Naive thymus-derived CD8-positive, alpha-beta T cell (primary cell): ENCODE data around the gene NSDHL. TPM values are rescaled to one million over a fixed set of nuclear protein-coding genes. Genes with fewer than 3 reads are reported as not detected.

ENCODE experiments used
- ATAC-seq, 2 donors: fragments of 150-1000 bp; cut with Tn5 transposase in 1 of 2; sonication (Bioruptor Pico), chemical (Tn5 transposase) in 1 of 2; 1 replicate in 1 of 2; 2 replicates in 1 of 2; pipeline ENCODE4 v1.10.0; 2021; ENCODE audit warnings: mild to moderate bottlenecking in 2 of 2, moderate library complexity in 2 of 2
- POLR2A ChIA-PET: fragments of 350-600 bp; sonication (Branson Sonifier 250); formaldehyde crosslinking; loops from one replicate; lab custom pipeline; 2021; ENCODE audit warnings: antibody characterized with exemption; lab: Charles Lee
- DNase-seq, 10 donors: peaks; one replicate each; pipeline versions ENCODE4 v3.0.0 to v3.0.0-alpha.2; 2020 to 2022
- H3K27ac Mint-ChIP-seq, 10 donors: one replicate each; pipeline ENCODE4 v1.8.0; 2020 to 2022; ENCODE audit warnings: mild to moderate bottlenecking in 10 of 10, mixed read lengths in 10 of 10, moderate library complexity in 4 of 10, inconsistent platforms in 1 of 10
- H3K27me3 Mint-ChIP-seq, 5 donors: one replicate each; pipeline ENCODE4 v1.8.0; 2021 to 2022; ENCODE audit warnings: mixed read lengths in 5 of 5
- H3K36me3 Mint-ChIP-seq, 3 donors: one replicate each; pipeline ENCODE4 v1.8.0; 2020 to 2022; ENCODE audit warnings: mixed read lengths in 3 of 3, mild to moderate bottlenecking in 2 of 3, inconsistent platforms in 1 of 3
- H3K4me1 Mint-ChIP-seq, 4 donors: one replicate each; pipeline ENCODE4 v1.8.0; 2021 to 2022; ENCODE audit warnings: mixed read lengths in 4 of 4
- H3K4me3 Mint-ChIP-seq, 10 donors: one replicate each; pipeline ENCODE4 v1.8.0; 2020 to 2022; ENCODE audit warnings: mild to moderate bottlenecking in 10 of 10, mixed read lengths in 10 of 10, moderate library complexity in 6 of 10, inconsistent platforms in 1 of 10
- H3K9me3 Mint-ChIP-seq, 9 donors: one replicate each; pipeline ENCODE4 v1.8.0; 2020 to 2022; ENCODE audit warnings: mixed read lengths in 9 of 9, mild to moderate bottlenecking in 3 of 9, inconsistent platforms in 1 of 9, moderate library complexity in 1 of 9
- polyA plus RNA-seq, 3 donors: library from polyadenylated mRNA; unstranded; fragments of 300-500 nt; fragmentation: Illumina TruSeq; gene quantifications; one replicate each; pipeline ENCODE4 v1.2.3, GENCODE V29; 2021
- total RNA-seq, 8 experiments: library from RNA in 2 of 8; stranded (reverse) in 2 of 8; gene quantifications; one replicate each; pipeline ENCODE4 v1.2.3 and lab custom pipeline; 2021 to 2026

The NSDHL gene
- total and polyA plus RNA-seq, 5 experiments from 2014 or later = 6.8 to 13.0 (median 10.5) TPM

DNA sequence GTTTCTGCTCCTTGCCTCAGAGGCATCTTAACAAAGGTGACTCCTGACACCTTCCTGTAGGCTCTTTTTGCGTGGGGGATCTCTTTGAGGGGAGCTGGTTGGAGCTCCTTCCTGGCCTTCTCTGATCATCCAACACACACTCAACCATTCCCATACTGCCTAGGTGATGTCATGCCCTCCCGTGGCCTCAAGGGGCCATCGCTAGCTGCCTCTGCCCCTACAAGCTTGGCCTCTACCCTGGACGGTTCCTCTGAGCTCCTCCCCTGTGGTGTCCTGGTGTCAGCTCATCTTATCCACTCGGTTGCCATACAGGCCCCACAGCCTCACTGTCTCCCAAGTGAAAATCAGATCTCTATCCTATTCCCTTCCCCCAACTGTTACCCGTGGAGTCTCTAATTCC, 53.3 kb downstream of the NSDHL start:
- H3K4me1 Mint-ChIP-seq = no peaks in the 10 kb centered on the region
- peaks cover 0 to 11% (median 0%) of the 10 kb centered on the region in 5 donors for H3K27me3 Mint-ChIP-seq
- H3K27ac Mint-ChIP-seq = no peak overlapping the region
- no peak for DNase-seq
- no peak overlapping the region for H3K4me3 Mint-ChIP-seq
- POLR2A ChIA-PET = no interaction called here
- ATAC-seq = no peak
- no peaks in the 10 kb centered on the region for H3K36me3 Mint-ChIP-seq
- H3K9me3 Mint-ChIP-seq = peaks cover 0 to 2% (median 0%) of the 10 kb centered on the region in 9 donors

DNA sequence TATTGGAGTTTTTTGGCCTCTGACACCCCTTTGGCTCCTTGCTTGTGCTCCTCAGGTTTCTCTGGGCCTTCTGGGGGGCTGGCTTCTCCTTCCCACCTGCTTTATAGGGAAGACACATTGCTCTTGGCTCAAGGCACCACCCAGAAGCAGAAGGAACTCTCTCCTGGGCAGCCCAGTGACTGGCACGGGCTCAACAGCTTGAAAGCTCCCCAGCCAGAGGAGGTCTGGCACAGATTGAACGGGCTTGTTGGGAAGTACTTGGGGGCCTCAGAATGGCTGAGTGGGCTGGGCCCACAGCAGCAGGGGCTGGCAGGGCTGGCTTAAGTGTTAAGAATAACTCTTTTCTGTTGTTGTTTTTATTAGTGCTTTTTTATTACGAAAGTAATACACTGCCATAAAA, 55.9 kb downstream of the NSDHL start:
- peak overlapping the region in 1 of 10 donors; percentile 40 for H3K27ac Mint-ChIP-seq
- no peaks in the 10 kb centered on the region for H3K4me1 Mint-ChIP-seq
- no peak overlapping the region for H3K4me3 Mint-ChIP-seq
- POLR2A ChIA-PET = no interaction called here
- H3K9me3 Mint-ChIP-seq = peaks cover 0 to 2% (median 0%) of the 10 kb centered on the region in 9 donors
- H3K27me3 Mint-ChIP-seq = peaks cover 11 to 33% (median 22%) of the 10 kb centered on the region in 5 donors
- DNase-seq (no peak), ATAC-seq (no peak)
- H3K36me3 Mint-ChIP-seq = no peaks in the 10 kb centered on the region

DNA sequence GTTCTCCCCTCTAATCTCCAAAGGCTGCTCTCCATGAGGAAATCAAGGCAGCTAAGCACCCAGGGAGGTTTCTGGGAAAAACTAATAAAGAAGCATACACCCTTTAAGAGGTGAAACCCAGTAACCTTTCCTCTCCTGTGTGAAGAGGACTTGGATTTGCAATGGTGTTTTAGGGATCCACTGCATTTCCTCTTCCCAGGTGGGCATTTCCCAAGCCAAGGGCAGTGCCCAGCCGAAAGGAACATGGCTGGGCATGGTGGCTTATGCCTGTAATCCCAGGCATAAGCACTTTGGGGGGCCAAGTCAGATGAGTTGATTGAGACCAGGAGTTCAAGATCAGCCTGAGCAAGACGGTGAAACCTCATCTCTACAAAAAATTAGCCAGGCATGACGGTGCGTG, 61.6 kb downstream of the NSDHL start:
- Mint-ChIP-seq H3K9me3 (no peaks in the 10 kb centered on the region), H3K4me3 (no peak overlapping the region)
- POLR2A ChIA-PET = no interaction called here

GRCh38 chrX:152892999-152893891, 62.4 kb downstream of the NSDHL start:
- H3K27ac Mint-ChIP-seq = peak overlapping the region in 1 of 10 donors; percentile 91
- POLR2A ChIA-PET = no interaction called here

More for the DNA sequence above, 61.6 kb downstream of the NSDHL start:
- Mint-ChIP-seq H3K36me3 (peaks cover 0 to 3% (median 0%) of the 10 kb centered on the region in 3 donors), H3K27ac (peak overlapping the region in 1 of 10 donors; percentile 91), H3K4me1 (peaks cover 0 to 5% (median 0%) of the 10 kb centered on the region in 4 donors), H3K27me3 (peaks cover 16 to 49% (median 37%) of the 10 kb centered on the region in 5 donors)
- DNase-seq (no peak), ATAC-seq (no peak)

GRCh38 chrX:152893980-152894610, 63.2 kb downstream of the NSDHL start:
- H3K27me3 Mint-ChIP-seq = peaks cover 16 to 55% (median 35%) of the 10 kb centered on the region in 5 donors
- H3K4me1 Mint-ChIP-seq = peaks cover 0 to 5% (median 0%) of the 10 kb centered on the region in 4 donors
- POLR2A ChIA-PET = no interaction called here
- H3K9me3 Mint-ChIP-seq = no peaks in the 10 kb centered on the region
- peaks cover 0 to 3% (median 0%) of the 10 kb centered on the region in 3 donors for H3K36me3 Mint-ChIP-seq
- no peak overlapping the region for H3K27ac Mint-ChIP-seq
- H3K4me3 Mint-ChIP-seq = no peak overlapping the region
- ATAC-seq (no peak), DNase-seq (no peak)

More at GRCh38 chrX:152892999-152893891, 62.4 kb downstream of the NSDHL start:
- Mint-ChIP-seq H3K4me3 (no peak overlapping the region), H3K9me3 (no peaks in the 10 kb centered on the region), H3K36me3 (peaks cover 0 to 3% (median 0%) of the 10 kb centered on the region in 3 donors), H3K27me3 (peaks cover 16 to 50% (median 35%) of the 10 kb centered on the region in 5 donors), H3K4me1 (peaks cover 0 to 5% (median 0%) of the 10 kb centered on the region in 4 donors)
- ATAC-seq = no peak
- no peak for DNase-seq

- Mint-ChIP-seq H3K4me3 (no peak overlapping the region), H3K4me1 (peaks cover 0 to 5% (median 0%) of the 10 kb centered on the region in 4 donors), H3K27me3 (peaks cover 16 to 47% (median 28%) of the 10 kb centered on the region in 5 donors), H3K36me3 (peaks cover 0 to 3% (median 0%) of the 10 kb centered on the region in 3 donors), H3K9me3 (no peaks in the 10 kb centered on the region), H3K27ac (peak overlapping the region in 1 of 10 donors; percentile 48)
- DNase-seq (no peak), ATAC-seq (no peak)
- POLR2A ChIA-PET = no interaction called here
Measured at GRCh38 chrX:152895121-152895520, 64.3 kb downstream of the NSDHL start.

DNA sequence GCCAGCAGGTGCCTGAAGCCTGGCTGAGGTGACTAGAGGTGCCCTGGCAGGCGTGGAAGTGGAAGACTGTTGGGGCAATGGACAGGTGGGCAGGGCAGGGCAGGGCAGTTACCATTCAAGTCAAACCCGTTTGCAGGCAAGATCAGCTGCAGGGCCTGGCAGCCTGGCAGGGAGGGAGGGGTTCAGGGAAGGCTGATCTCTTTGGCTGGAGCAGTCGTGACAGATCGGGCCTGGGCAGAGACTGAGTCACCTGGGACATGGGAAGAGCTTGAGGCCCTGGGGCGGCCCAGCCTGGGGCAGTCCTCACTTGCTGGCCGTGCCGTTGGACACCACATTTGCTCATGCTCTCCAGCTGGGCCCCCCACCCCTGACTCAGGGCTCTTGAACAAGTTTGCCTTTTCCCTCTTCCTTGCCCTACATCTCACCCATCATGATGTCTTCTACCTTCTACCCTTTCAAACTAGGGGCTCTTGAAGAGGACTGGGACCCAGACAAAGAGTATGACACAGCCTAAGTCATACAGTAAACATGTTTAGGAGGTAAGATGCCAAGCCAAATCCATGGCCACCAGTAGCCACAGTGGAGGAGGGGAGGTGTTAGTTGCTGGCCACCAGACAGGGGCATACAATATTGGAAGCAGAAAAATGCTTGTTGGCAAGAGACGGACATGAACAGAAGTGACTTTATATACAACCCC, 65.0 kb downstream of the NSDHL start:
- H3K27me3 Mint-ChIP-seq = peaks cover 8 to 40% (median 20%) of the 10 kb centered on the region in 5 donors
- no peak for DNase-seq
- peaks cover 0 to 3% (median 0%) of the 10 kb centered on the region in 3 donors for H3K36me3 Mint-ChIP-seq
- peak overlapping the region in 1 of 10 donors; percentile 61 for H3K4me3 Mint-ChIP-seq
- POLR2A ChIA-PET = no interaction called here
- no peak for ATAC-seq
- no peak overlapping the region for H3K27ac Mint-ChIP-seq
- no peaks in the 10 kb centered on the region for H3K9me3 Mint-ChIP-seq
- peaks cover 0 to 5% (median 0%) of the 10 kb centered on the region in 4 donors for H3K4me1 Mint-ChIP-seq

- H3K36me3 Mint-ChIP-seq = peaks cover 0 to 3% (median 0%) of the 10 kb centered on the region in 3 donors
- H3K4me3 Mint-ChIP-seq = peak overlapping the region in 4 of 10 donors; percentile 51 to 61 (median 54)
- peak overlapping the region in 1 of 10 donors; percentile 53 for H3K27ac Mint-ChIP-seq
- peaks cover 0 to 5% (median 0%) of the 10 kb centered on the region in 4 donors for H3K4me1 Mint-ChIP-seq
- no peak for DNase-seq
- POLR2A ChIA-PET = no interaction called here
- no peak for ATAC-seq
- peaks cover 5 to 36% (median 15%) of the 10 kb centered on the region in 5 donors for H3K27me3 Mint-ChIP-seq
- H3K9me3 Mint-ChIP-seq = no peaks in the 10 kb centered on the region
Measured at GRCh38 chrX:152896450-152896849, 65.6 kb downstream of the NSDHL start.

- ATAC-seq (no peak), DNase-seq (no peak)
- H3K4me1 Mint-ChIP-seq = peaks cover 0 to 5% (median 0%) of the 10 kb centered on the region in 4 donors
- H3K27ac Mint-ChIP-seq = no peak within 1 kb of the TSS
- POLR2A ChIA-PET = no interaction called here
- no peaks in the 10 kb centered on the region for H3K9me3 Mint-ChIP-seq
- H3K36me3 Mint-ChIP-seq = peaks cover 0 to 3% (median 0%) of the 10 kb centered on the region in 3 donors
- peaks cover 5 to 34% (median 18%) of the 10 kb centered on the region in 5 donors for H3K27me3 Mint-ChIP-seq
- H3K4me3 Mint-ChIP-seq = peak within 1 kb of the TSS in 8 of 10 donors; percentile 21 to 63 (median 52)
Measured at GRCh38 chrX:152897222-152898131, 66.6 kb downstream of the NSDHL start, which contains the start of gene ZNF185. Gene ZNF185, plus strand, starts transcription at chrX:152898067. Its CDS starts 16,423 bp downstream, at chrX:152914490.

DNA sequence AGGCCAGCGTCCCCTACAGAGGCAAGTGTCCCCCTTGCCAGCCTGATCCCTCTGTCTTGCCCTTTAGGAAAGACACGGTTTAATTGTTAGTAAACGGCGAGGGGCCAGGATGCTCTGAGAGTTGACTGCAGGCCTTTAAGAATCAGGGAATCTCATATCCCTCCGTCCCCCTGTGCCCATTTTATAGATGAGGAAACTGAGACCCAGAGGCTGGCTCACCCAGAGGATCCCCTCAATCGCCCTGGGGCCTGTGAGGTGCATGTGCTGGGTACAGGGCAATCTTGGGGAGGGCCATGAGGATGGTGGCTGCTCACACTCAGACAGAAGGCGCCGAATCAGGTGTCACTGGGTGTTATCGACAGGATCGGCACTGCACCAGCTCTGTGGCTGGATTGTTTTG, 67.6 kb downstream of the NSDHL start:
- POLR2A ChIA-PET = no interaction called here
- Mint-ChIP-seq H3K9me3 (no peaks in the 10 kb centered on the region), H3K27me3 (peaks cover 5 to 34% (median 21%) of the 10 kb centered on the region in 5 donors), H3K4me1 (peaks cover 0 to 5% (median 0%) of the 10 kb centered on the region in 4 donors), H3K4me3 (peak overlapping the region in 1 of 10 donors; percentile 29), H3K27ac (no peak overlapping the region), H3K36me3 (peaks cover 0 to 3% (median 0%) of the 10 kb centered on the region in 3 donors)
- DNase-seq (peak in 1 of 10 donors; percentile 22), ATAC-seq (no peak)

DNA sequence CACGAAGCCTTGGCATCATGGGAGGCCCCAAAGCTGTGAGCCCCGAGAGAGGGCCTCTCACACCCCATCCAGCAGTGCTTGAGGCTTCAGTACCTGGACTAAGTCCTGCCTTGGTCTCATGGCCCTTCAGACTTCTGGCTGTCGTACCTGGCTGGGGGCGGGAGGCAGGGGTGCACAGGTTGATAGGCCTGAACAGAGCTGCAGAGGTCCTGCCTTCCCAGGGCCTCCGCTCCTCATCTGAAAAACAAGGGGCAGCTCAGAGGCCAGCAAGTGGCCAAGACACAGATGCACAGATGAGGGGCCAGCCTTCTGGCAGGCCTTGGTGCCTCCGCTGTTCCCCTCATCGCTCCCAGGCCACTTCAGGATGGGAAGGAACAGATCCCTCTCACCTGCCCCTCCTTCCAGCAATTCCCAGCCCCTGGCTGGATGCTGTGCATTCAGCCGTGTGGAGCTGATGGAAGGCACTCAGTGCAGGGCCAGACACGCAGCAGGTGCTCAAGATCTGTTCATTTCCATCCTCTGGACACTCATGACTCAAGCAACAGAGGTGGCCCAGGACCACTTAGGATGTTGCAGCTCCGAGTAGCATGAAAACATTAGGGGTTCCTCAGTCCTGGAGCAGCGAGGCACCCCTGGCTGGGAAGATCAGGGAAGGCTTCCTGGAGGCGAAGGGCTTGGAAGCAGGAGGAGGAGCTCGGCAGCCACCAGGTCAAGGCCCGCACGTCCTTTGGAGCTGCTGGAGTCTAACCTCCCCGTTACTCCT, 68.4 kb downstream of the NSDHL start:
- H3K36me3 Mint-ChIP-seq = peaks cover 0 to 3% (median 0%) of the 10 kb centered on the region in 3 donors
- no peak overlapping the region for H3K27ac Mint-ChIP-seq
- peaks cover 5 to 34% (median 21%) of the 10 kb centered on the region in 5 donors for H3K27me3 Mint-ChIP-seq
- ATAC-seq (no peak), DNase-seq (no peak)
- H3K4me3 Mint-ChIP-seq = no peak overlapping the region
- no peaks in the 10 kb centered on the region for H3K9me3 Mint-ChIP-seq
- H3K4me1 Mint-ChIP-seq = peaks cover 0 to 5% (median 0%) of the 10 kb centered on the region in 4 donors
- POLR2A ChIA-PET = no interaction called here
